Activated naive CD4-positive, alpha-beta T cell treated with anti-CD3 and anti-CD28 coated beads, Interleukin-2, amount 10 ng/mL, durations not matched to agents 7 days and 5 days (primary cell): ENCODE measurements around the gene CWC27.

ENCODE experiments used
- CTCF ChIA-PET: fragments of 350-600 bp; sonication (Branson Sonifier 250); formaldehyde crosslinking; loops from one replicate; lab custom pipeline; 2021; ENCODE audit warnings: antibody characterized with exemption; lab: Charles Lee
- DNase-seq: peaks from one replicate; pipeline ENCODE4 v3.0.0-alpha.2; 2020
- H3K27ac Mint-ChIP-seq: one replicate; pipeline ENCODE4 v1.8.0; 2021; ENCODE audit warnings: mild to moderate bottlenecking, moderate library complexity, mixed read lengths
- H3K27me3 Mint-ChIP-seq: one replicate; pipeline ENCODE4 v1.8.0; 2021; ENCODE audit warnings: mild to moderate bottlenecking, mixed read lengths
- H3K36me3 Mint-ChIP-seq: one replicate; pipeline ENCODE4 v1.8.0; 2021; ENCODE audit warnings: mixed read lengths
- H3K4me1 Mint-ChIP-seq: one replicate; pipeline ENCODE4 v1.8.0; 2021; ENCODE audit warnings: mixed read lengths
- H3K4me3 Mint-ChIP-seq: one replicate; pipeline ENCODE4 v1.8.0; 2021; ENCODE audit warnings: mild to moderate bottlenecking, moderate library complexity, mixed read lengths
- H3K9me3 Mint-ChIP-seq: one replicate; pipeline ENCODE4 v1.8.0; 2021; ENCODE audit warnings: mixed read lengths

The CWC27 gene

GRCh38 chr5:64766941-64767340 is 1.8 kb upstream of the CWC27 start:
- peak overlapping the region; percentile 94 for H3K4me3 Mint-ChIP-seq
- peak overlapping the region; percentile 13 for H3K27ac Mint-ChIP-seq
- peaks cover 53% of the 10 kb centered on the region for H3K4me1 Mint-ChIP-seq
- no peaks in the 10 kb centered on the region for H3K27me3 Mint-ChIP-seq
- peaks cover 18% of the 10 kb centered on the region for H3K36me3 Mint-ChIP-seq
- CTCF ChIA-PET = interaction anchor here (0.7 to 2.7 kb wide), 2 partner anchors 17 to 19 kb away, joined by 3 to 8 read pairs; no protein-coding TSS in a partner anchor
- DNase-seq = no peak
- no peaks in the 10 kb centered on the region for H3K9me3 Mint-ChIP-seq

- H3K27ac Mint-ChIP-seq = peak overlapping the region; percentile 94
- H3K4me1 Mint-ChIP-seq = peaks cover 54% of the 10 kb centered on the region
- peak; percentile 38 for DNase-seq
- peak overlapping the region; percentile 94 for H3K4me3 Mint-ChIP-seq
- peaks cover 18% of the 10 kb centered on the region for H3K36me3 Mint-ChIP-seq
- H3K27me3 Mint-ChIP-seq = no peaks in the 10 kb centered on the region
- no peaks in the 10 kb centered on the region for H3K9me3 Mint-ChIP-seq
- CTCF ChIA-PET = interaction anchor here (1.1 to 2.7 kb wide), 2 partner anchors 16 to 132 kb away, joined by 5 to 8 read pairs; no protein-coding TSS in a partner anchor
These were observed 772 bp upstream of the CWC27 start for GRCh38 chr5:64767959-64768357.

GRCh38 chr5:64769855-64770254 is 1.1 kb downstream of the CWC27 start:
- CTCF ChIA-PET = no interaction called here

GRCh38 chr5:64771736-64772135 is 3.0 kb downstream of the CWC27 start:
- Mint-ChIP-seq H3K36me3 (peaks cover 21% of the 10 kb centered on the region), H3K27ac (no peak overlapping the region), H3K27me3 (no peaks in the 10 kb centered on the region), H3K9me3 (no peaks in the 10 kb centered on the region), H3K4me1 (peaks cover 42% of the 10 kb centered on the region), H3K4me3 (no peak overlapping the region)
- no peak for DNase-seq
- CTCF ChIA-PET = no interaction called here

More at GRCh38 chr5:64769855-64770254, 1.1 kb downstream of the CWC27 start:
- peaks cover 17% of the 10 kb centered on the region for H3K36me3 Mint-ChIP-seq
- peaks cover 57% of the 10 kb centered on the region for H3K4me1 Mint-ChIP-seq
- peak overlapping the region; percentile 94 for H3K4me3 Mint-ChIP-seq
- no peaks in the 10 kb centered on the region for H3K27me3 Mint-ChIP-seq
- H3K27ac Mint-ChIP-seq = peak overlapping the region; percentile 94
- no peaks in the 10 kb centered on the region for H3K9me3 Mint-ChIP-seq
- DNase-seq = no peak

- Mint-ChIP-seq H3K27me3 (no peaks in the 10 kb centered on the region), H3K4me3 (no peak overlapping the region), H3K4me1 (peaks cover 32% of the 10 kb centered on the region), H3K36me3 (peaks cover 18% of the 10 kb centered on the region), H3K9me3 (no peaks in the 10 kb centered on the region), H3K27ac (no peak overlapping the region)
- DNase-seq = no peak
- CTCF ChIA-PET = no interaction called here
These were observed 4.8 kb downstream of the CWC27 start for GRCh38 chr5:64773533-64773932.

GRCh38 chr5:64775291-64775690 is 6.6 kb downstream of the CWC27 start:
- no peak overlapping the region for H3K4me3 Mint-ChIP-seq
- CTCF ChIA-PET = interaction anchor here (1.6 kb wide), 1 partner anchor 141 kb away, joined by 5 read pairs; no protein-coding TSS in a partner anchor
- no peaks in the 10 kb centered on the region for H3K9me3 Mint-ChIP-seq
- no peaks in the 10 kb centered on the region for H3K27me3 Mint-ChIP-seq
- H3K27ac Mint-ChIP-seq = no peak overlapping the region
- peaks cover 23% of the 10 kb centered on the region for H3K36me3 Mint-ChIP-seq
- H3K4me1 Mint-ChIP-seq = peaks cover 18% of the 10 kb centered on the region
- no peak for DNase-seq

GRCh38 chr5:64784451-64785025 is 15.8 kb downstream of the CWC27 start:
- CTCF ChIA-PET = interaction anchor here (0.6 to 3.8 kb wide), 9 partner anchors 10 to 556 kb away, joined by 3 to 42 read pairs (median 4); partner anchors contain the start of gene SREK1IP1

GRCh38 chr5:64786372-64786771 is 17.6 kb downstream of the CWC27 start:
- H3K27ac Mint-ChIP-seq = no peak overlapping the region
- no peaks in the 10 kb centered on the region for H3K9me3 Mint-ChIP-seq
- H3K36me3 Mint-ChIP-seq = peaks cover 11% of the 10 kb centered on the region
- no peak for DNase-seq
- no peak overlapping the region for H3K4me3 Mint-ChIP-seq
- H3K27me3 Mint-ChIP-seq = no peaks in the 10 kb centered on the region
- peaks cover 5% of the 10 kb centered on the region for H3K4me1 Mint-ChIP-seq
- CTCF ChIA-PET = interaction anchor here (0.9 to 1.8 kb wide), 2 partner anchors 19 to 151 kb away, joined by 3 to 5 read pairs; no protein-coding TSS in a partner anchor

More at GRCh38 chr5:64784451-64785025, 15.8 kb downstream of the CWC27 start:
- no peaks in the 10 kb centered on the region for H3K9me3 Mint-ChIP-seq
- H3K27me3 Mint-ChIP-seq = no peaks in the 10 kb centered on the region
- H3K27ac Mint-ChIP-seq = no peak overlapping the region
- no peak overlapping the region for H3K4me3 Mint-ChIP-seq
- peaks cover 12% of the 10 kb centered on the region for H3K36me3 Mint-ChIP-seq
- peak; percentile 85 for DNase-seq
- H3K4me1 Mint-ChIP-seq = no peaks in the 10 kb centered on the region

GRCh38 chr5:64788156-64788555 is 19.4 kb downstream of the CWC27 start:
- Mint-ChIP-seq H3K9me3 (no peaks in the 10 kb centered on the region), H3K4me1 (peaks cover 5% of the 10 kb centered on the region), H3K4me3 (no peak overlapping the region), H3K36me3 (peaks cover 12% of the 10 kb centered on the region), H3K27ac (no peak overlapping the region), H3K27me3 (no peaks in the 10 kb centered on the region)
- DNase-seq = no peak
- CTCF ChIA-PET = no interaction called here

- H3K4me3 Mint-ChIP-seq = no peak overlapping the region
These were observed 20.7 kb downstream of the CWC27 start for GRCh38 chr5:64789457-64789856.

GRCh38 chr5:64790210-64790609 is 21.5 kb downstream of the CWC27 start:
- no peak overlapping the region for H3K4me3 Mint-ChIP-seq
- peaks cover 5% of the 10 kb centered on the region for H3K4me1 Mint-ChIP-seq
- no peak for DNase-seq
- no peaks in the 10 kb centered on the region for H3K27me3 Mint-ChIP-seq
- CTCF ChIA-PET = no interaction called here
- H3K36me3 Mint-ChIP-seq = peaks cover 10% of the 10 kb centered on the region
- H3K27ac Mint-ChIP-seq = no peak overlapping the region
- H3K9me3 Mint-ChIP-seq = no peaks in the 10 kb centered on the region

More at GRCh38 chr5:64789457-64789856, 20.7 kb downstream of the CWC27 start:
- DNase-seq = no peak
- Mint-ChIP-seq H3K4me1 (peaks cover 5% of the 10 kb centered on the region), H3K27me3 (no peaks in the 10 kb centered on the region), H3K27ac (no peak overlapping the region), H3K36me3 (peaks cover 11% of the 10 kb centered on the region), H3K9me3 (no peaks in the 10 kb centered on the region)
- CTCF ChIA-PET = no interaction called here

GRCh38 chr5:64792469-64792868 is 23.7 kb downstream of the CWC27 start:
- Mint-ChIP-seq H3K9me3 (no peaks in the 10 kb centered on the region), H3K4me1 (peaks cover 5% of the 10 kb centered on the region), H3K27me3 (no peaks in the 10 kb centered on the region)

GRCh38 chr5:64794053-64794770 is 25.5 kb downstream of the CWC27 start:
- peaks cover 5% of the 10 kb centered on the region for H3K4me1 Mint-ChIP-seq
- no peak overlapping the region for H3K4me3 Mint-ChIP-seq
- no peak overlapping the region for H3K27ac Mint-ChIP-seq
- no peaks in the 10 kb centered on the region for H3K27me3 Mint-ChIP-seq
- DNase-seq = no peak
- no peaks in the 10 kb centered on the region for H3K9me3 Mint-ChIP-seq
- CTCF ChIA-PET = interaction anchor here (0.7 to 2.3 kb wide), 2 partner anchors 9 to 16 kb away, joined by 3 to 7 read pairs; no protein-coding TSS in a partner anchor
- peaks cover 7% of the 10 kb centered on the region for H3K36me3 Mint-ChIP-seq

More at GRCh38 chr5:64792469-64792868, 23.7 kb downstream of the CWC27 start:
- Mint-ChIP-seq H3K4me3 (no peak overlapping the region), H3K36me3 (peaks cover 7% of the 10 kb centered on the region), H3K27ac (no peak overlapping the region)
- CTCF ChIA-PET = no interaction called here
- DNase-seq = no peak

GRCh38 chr5:64796301-64796700 is 27.6 kb downstream of the CWC27 start:
- H3K27me3 Mint-ChIP-seq = no peaks in the 10 kb centered on the region
- CTCF ChIA-PET = no interaction called here
- H3K4me1 Mint-ChIP-seq = no peaks in the 10 kb centered on the region
- no peak overlapping the region for H3K27ac Mint-ChIP-seq
- DNase-seq = no peak
- no peak overlapping the region for H3K4me3 Mint-ChIP-seq
- H3K9me3 Mint-ChIP-seq = no peaks in the 10 kb centered on the region
- H3K36me3 Mint-ChIP-seq = peaks cover 3% of the 10 kb centered on the region
